PC-9 (cell line): ENCODE measurements around the gene SCUBE2. TPM values are rescaled to one million over a fixed set of nuclear protein-coding genes. Genes with fewer than 3 reads are reported as not detected.

Source experiments
- BruUV-seq: library from RNA; stranded (reverse); fragments of 400-500 nt; replicated peaks from 2 replicates; lab custom pipeline; 2021; lab: Mats Ljungman, UMichigan
- CTCF ChIA-PET: fragments of 300-600 bp; sonication (Branson Sonifier 250); formaldehyde crosslinking; loops from one replicate; lab custom pipeline; 2022; ENCODE audit warnings: antibody characterized with exemption; lab: Charles Lee
- POLR2A ChIA-PET: fragments of 300-600 bp; sonication (Branson Sonifier 250); formaldehyde crosslinking; loops from one replicate; lab custom pipeline; 2022; ENCODE audit warnings: antibody characterized with exemption; ENCODE audit not compliant: unreplicated experiment; lab: Charles Lee
- DNase-seq, 2 experiments: peaks; one replicate each; pipeline versions ENCODE4 v3.0.0 to v3.0.0-alpha.2; 2015 to 2022; ENCODE audit warnings: mixed read lengths in 1 of 2
- H2AFZ ChIP-seq: fragments of 200-600 bp; sonication (generic); 2 replicates; pipeline ENCODE4 v1.8.1; 2017; ENCODE audit warnings: antibody characterized with exemption
- H3F3A ChIP-seq: fragments of 200-600 bp; sonication (generic); 2 replicates; pipeline ENCODE4 v1.8.1; 2017; ENCODE audit warnings: antibody characterized with exemption, mild to moderate bottlenecking, low read depth; ENCODE audit not compliant: insufficient read depth
- H3K27ac ChIP-seq: fragments of 200-600 bp; sonication (generic); 2 replicates; pipeline ENCODE4 v1.6.1; 2016; ENCODE audit warnings: mixed run types
- H3K27me3 ChIP-seq: fragments of 200-600 bp; sonication (generic); 2 replicates; pipeline ENCODE4 v1.6.1; 2016; ENCODE audit warnings: low read depth, mixed run types; ENCODE audit not compliant: insufficient read depth
- H3K36me3 ChIP-seq: fragments of 200-600 bp; sonication (generic); 2 replicates; pipeline ENCODE4 v1.6.1; 2016; ENCODE audit warnings: low read depth, mixed run types
- H3K4me1 ChIP-seq: fragments of 200-600 bp; sonication (generic); replicated peaks from 2 replicates; pipeline ENCODE4 v1.6.1; 2016; ENCODE audit warnings: mixed run types; ENCODE audit not compliant: insufficient read depth
- H3K4me2 ChIP-seq: fragments of 200-600 bp; sonication (generic); 2 replicates; pipeline ENCODE4 v1.6.1; 2017; ENCODE audit warnings: mixed run types
- H3K4me3 ChIP-seq: fragments of 200-600 bp; sonication (generic); 2 replicates; pipeline ENCODE4 v1.6.1; 2016; ENCODE audit warnings: mixed run types
- H3K79me2 ChIP-seq: fragments of 200-600 bp; sonication (generic); 2 replicates; pipeline ENCODE4 v1.6.1; 2017; ENCODE audit warnings: low read depth, mixed run types
- H3K9me2 ChIP-seq: fragments of 200-600 bp; sonication (generic); 2 replicates; pipeline ENCODE4 v1.8.1; 2017; ENCODE audit warnings: mild to moderate bottlenecking; ENCODE audit not compliant: insufficient read depth
- H3K9me3 ChIP-seq: fragments of 200-600 bp; sonication (generic); 2 replicates; pipeline ENCODE4 v1.8.1; 2016; ENCODE audit warnings: low read depth; ENCODE audit not compliant: insufficient read depth
- H4K20me1 ChIP-seq: fragments of 200-600 bp; sonication (generic); 2 replicates; pipeline ENCODE4 v1.8.1; 2017; ENCODE audit not compliant: insufficient read depth
- CTCF ChIP-seq: fragments of 200-600 bp; sonication (generic); conservative IDR thresholded peaks from 2 replicates; pipeline ENCODE4 v1.6.1; 2017; ENCODE audit warnings: mixed run types, antibody characterized with exemption, mild to moderate bottlenecking, moderate library complexity
- EZH2 ChIP-seq: fragments of 200-600 bp; sonication (generic); IDR thresholded peaks from 2 replicates; pipeline ENCODE4 v1.8.0; 2017; ENCODE audit warnings: antibody characterized with exemption, low read depth
- intact Hi-C: fragments of 100-400 bp; cut with micrococcal nuclease; formaldehyde crosslinking; loops from one replicate; pipeline ENCODE4 v1.10.0; 2022; ENCODE audit not compliant: unreplicated experiment
- total RNA-seq: library from RNA; stranded (reverse); gene quantifications from 2 replicates; pipeline ENCODE4 v1.2.3, GENCODE V29; 2021

The SCUBE2 gene
- total RNA-seq, 1 experiment from 2014 or later, result not detected

DNA sequence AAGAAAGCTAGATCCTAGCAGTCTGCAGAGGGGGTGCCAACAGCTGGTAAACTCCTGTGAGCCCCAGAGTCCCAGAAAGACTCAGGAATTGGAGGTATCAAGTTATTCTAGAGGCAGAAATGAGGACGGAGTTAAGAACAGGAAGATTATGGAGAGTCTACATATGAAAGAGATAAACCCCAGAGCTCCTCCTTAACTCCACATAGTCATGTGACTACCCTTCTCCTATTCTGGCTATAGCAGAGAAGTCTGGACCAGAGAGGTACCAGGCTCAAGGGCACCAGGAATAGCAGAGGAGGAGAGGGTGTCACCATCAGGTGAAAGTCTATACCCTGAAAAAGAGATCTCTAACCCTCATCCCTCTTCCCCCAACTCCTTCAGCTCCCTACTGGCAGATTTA lies 29.6 kb downstream of the SCUBE2 start:
- ChIA-PET CTCF (no interaction called here), POLR2A (no interaction called here)
- no peak for TF ChIP-seq EZH2
- TF ChIP-seq CTCF, result no peak
- Histone ChIP-seq H3K9me3 (no peaks in the 10 kb centered on the region), H3F3A (no peaks in the 10 kb centered on the region), H3K36me3 (no peaks in the 10 kb centered on the region), H3K4me1 (no peaks in the 10 kb centered on the region), H3K4me2 (no peak overlapping the region), H3K27me3 (no peaks in the 10 kb centered on the region), H4K20me1 (no peaks in the 10 kb centered on the region), H2AFZ (no peak overlapping the region), H3K4me3 (no peak overlapping the region), H3K27ac (no peak overlapping the region), H3K9me2 (no peaks in the 10 kb centered on the region), H3K79me2 (no peaks in the 10 kb centered on the region)
- DNase-seq, result no peak
- intact Hi-C loops, result no loop called here
- no TSS peak for BruUV-seq

GRCh38 chr11:9060700-9061111 lies 30.7 kb downstream of the SCUBE2 start:
- ChIA-PET POLR2A (no interaction called here), CTCF (no interaction called here)
- no TSS peak for BruUV-seq
- Histone ChIP-seq H4K20me1 (no peaks in the 10 kb centered on the region), H3K27me3 (no peaks in the 10 kb centered on the region), H3K4me3 (no peak overlapping the region), H3K4me2 (no peak overlapping the region), H3K36me3 (no peaks in the 10 kb centered on the region), H3K9me3 (no peaks in the 10 kb centered on the region), H3K9me2 (no peaks in the 10 kb centered on the region), H3F3A (no peaks in the 10 kb centered on the region), H2AFZ (no peak overlapping the region), H3K27ac (no peak overlapping the region), H3K79me2 (no peaks in the 10 kb centered on the region), H3K4me1 (no peaks in the 10 kb centered on the region)
- intact Hi-C loops, result no loop called here
- DNase-seq, result no peak
- TF ChIP-seq CTCF, result no peak; the same call in 1 of the 2 replicates
- TF ChIP-seq EZH2, result no peak

DNA sequence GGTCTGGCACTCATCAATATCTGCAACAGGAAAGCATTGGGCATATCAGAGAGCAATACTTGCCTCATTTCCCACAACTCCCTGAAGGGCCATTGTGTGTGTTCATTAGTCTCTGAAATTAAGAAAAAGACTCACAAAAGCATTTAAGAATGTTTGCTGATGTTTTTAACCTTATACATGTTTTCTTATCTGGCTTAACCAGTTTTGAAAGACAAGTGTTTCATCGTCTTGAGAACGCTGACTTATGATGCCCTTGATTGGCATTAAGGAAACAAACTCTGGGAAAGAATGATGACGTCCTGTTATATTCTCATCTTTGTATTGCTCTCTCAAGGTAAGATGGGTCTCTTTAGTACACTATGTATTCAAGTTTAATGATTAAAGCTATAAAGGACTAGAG lies 32.0 kb downstream of the SCUBE2 start:
- intact Hi-C loops, result no loop called here
- no peaks in the 10 kb centered on the region for H3K4me1 ChIP-seq
- no peak overlapping the region for H2AFZ ChIP-seq
- no peaks in the 10 kb centered on the region for H3K79me2 ChIP-seq
- no peak for DNase-seq
- no peak overlapping the region for H3K4me3 ChIP-seq
- H3K36me3 ChIP-seq, result no peaks in the 10 kb centered on the region
- ChIA-PET CTCF (no interaction called here), POLR2A (no interaction called here)
- no TSS peak for BruUV-seq
- TF ChIP-seq EZH2, result no peak
- TF ChIP-seq CTCF, result no peak
- no peaks in the 10 kb centered on the region for H3K9me2 ChIP-seq
- H3F3A ChIP-seq, result no peaks in the 10 kb centered on the region
- no peaks in the 10 kb centered on the region for H3K9me3 ChIP-seq
- H3K27ac ChIP-seq, result no peak overlapping the region
- no peak overlapping the region for H3K4me2 ChIP-seq
- no peaks in the 10 kb centered on the region for H3K27me3 ChIP-seq
- no peaks in the 10 kb centered on the region for H4K20me1 ChIP-seq
